NOMO-1 treated with DMSO at 0.1 percent for 48 hours (cell line): Measurements from ENCODE around the gene MESP2.

ENCODE experiments used
- DNase-seq: peaks from one replicate; lab custom pipeline; 2025; ENCODE audit not compliant: unreplicated experiment; lab: John Stamatoyannopoulos, UW

MESP2 gene

GRCh38 chr15:89755701-89756100 is 20.4 kb upstream of the MESP2 start:
- no peak for DNase-seq

GRCh38 chr15:89756897-89757296 is 19.2 kb upstream of the MESP2 start:
- no peak for DNase-seq

- no peak for DNase-seq
These were observed 17.8 kb upstream of the MESP2 start for GRCh38 chr15:89758283-89758682.

- DNase-seq = no peak
These were observed 17.2 kb upstream of the MESP2 start for GRCh38 chr15:89758981-89759380.

GRCh38 chr15:89759835-89760234 is 16.3 kb upstream of the MESP2 start:
- no peak for DNase-seq

GRCh38 chr15:89760303-89761008 is 15.7 kb upstream of the MESP2 start:
- DNase-seq = peak; percentile 45

GRCh38 chr15:89761009-89761831 is 14.9 kb upstream of the MESP2 start:
- DNase-seq = no peak

- DNase-seq = no peak
These were observed 14.2 kb upstream of the MESP2 start for GRCh38 chr15:89761929-89762328.

GRCh38 chr15:89765694-89766093 is 10.4 kb upstream of the MESP2 start:
- DNase-seq = no peak

- no peak for DNase-seq
These were observed 9.5 kb upstream of the MESP2 start for GRCh38 chr15:89766357-89767311.

- no peak for DNase-seq
These were observed 8.7 kb upstream of the MESP2 start for GRCh38 chr15:89767411-89767915.

GRCh38 chr15:89768071-89768500 is 8.0 kb upstream of the MESP2 start:
- no peak for DNase-seq

GRCh38 chr15:89769366-89769765 is 6.8 kb upstream of the MESP2 start:
- no peak for DNase-seq

- no peak for DNase-seq
These were observed 6.1 kb upstream of the MESP2 start for GRCh38 chr15:89770041-89770440.

- no peak for DNase-seq
These were observed 3.1 kb upstream of the MESP2 start for GRCh38 chr15:89772932-89773583.

GRCh38 chr15:89774492-89774891 is 1.6 kb upstream of the MESP2 start:
- DNase-seq = no peak

GRCh38 chr15:89775815-89776214 is 317 bp upstream of the MESP2 start:
- DNase-seq = no peak

GRCh38 chr15:89777073-89777751 is 1.1 kb downstream of the MESP2 start:
- no peak for DNase-seq

- DNase-seq = no peak
These were observed 1.7 kb downstream of the MESP2 start for GRCh38 chr15:89777782-89778380.

GRCh38 chr15:89778861-89779260 is 2.7 kb downstream of the MESP2 start:
- DNase-seq = no peak
